ENCODE data around the gene SMURF1. TPM values are rescaled to one million over a fixed set of nuclear protein-coding genes. Genes with fewer than 3 reads are reported as not detected.

Gene SMURF1
- total and polyA plus RNA-seq, 2 of the 8 experiments (the other 6 are each of a cell fraction or from before 2014, with no cell fraction given) = 9.6 to 24.5 TPM

DNA sequence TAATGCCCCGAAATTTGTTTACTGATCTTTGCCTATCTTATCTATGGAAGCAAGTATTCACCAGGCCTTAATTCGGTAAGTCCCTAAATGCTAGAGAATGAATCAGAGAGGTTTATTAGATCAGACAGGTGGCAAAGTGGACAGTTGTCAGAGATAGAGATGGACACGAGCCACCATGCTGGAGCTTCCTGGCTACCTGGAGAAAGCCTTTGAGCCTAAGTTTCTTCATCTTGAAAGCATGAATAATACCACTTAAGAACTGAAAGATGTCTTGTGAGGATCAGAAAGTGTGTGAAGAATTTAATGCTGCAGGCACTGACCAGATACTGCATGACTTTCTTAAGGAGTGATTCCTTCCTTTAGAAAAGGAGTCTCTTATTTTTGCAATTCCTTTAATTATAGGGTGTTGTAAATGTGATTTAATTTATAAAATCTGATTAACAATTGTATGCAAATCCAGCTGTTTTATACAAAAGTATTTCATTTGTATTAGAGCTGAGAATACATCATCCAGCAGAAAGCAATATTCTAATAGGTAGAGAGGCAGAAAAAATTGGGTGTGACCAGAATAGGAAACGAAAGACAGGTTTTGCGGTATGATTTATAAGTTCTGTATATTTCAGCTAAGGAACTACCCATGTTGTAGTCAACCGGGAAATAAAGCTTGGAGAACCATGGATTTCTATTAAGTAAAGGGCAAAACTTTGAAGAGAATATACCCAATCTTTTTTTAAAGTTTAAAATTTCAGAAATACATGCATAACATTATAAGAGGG is 82.7 kb downstream of the SMURF1 start:
- Histone ChIP-seq H4K91ac (replicated peaks; ENCODE audit: insufficient read length, low read length) (no peak overlapping the region), H2BK12ac (ENCODE audit: low read depth, low read length) (no peak overlapping the region), H2BK20ac (ENCODE audit: low read length) (no peak overlapping the region), H3K4me1 (replicated peaks in 1 of 4; ENCODE audit: control insufficient read depth in 3 of 4, insufficient read depth in 4 of 4, low read length in 3 of 4) (no peaks in the 10 kb centered on the region), H3K79me1 (ENCODE audit: low read depth, low read length) (no peaks in the 10 kb centered on the region; the same call in 1 of the 2 replicates), H2BK5ac (ENCODE audit: low read depth, low read length) (no peak overlapping the region), H3K9me3 (ENCODE audit: insufficient read depth in 2 of 2, low read depth in 1 of 2, low read length in 1 of 2) (no peaks in the 10 kb centered on the region), H3K4ac (replicated peaks; ENCODE audit: insufficient read length, low read depth, low read length) (no peak overlapping the region), H3K36me3 (ENCODE audit: control insufficient read depth in 2 of 4, insufficient read depth in 4 of 4, low read length in 3 of 4) (peaks cover 0 to 9% (median 4%) of the 10 kb centered on the region in 4 experiments; a peak in 5 of 8 replicates), H4K5ac (ENCODE audit: insufficient read length, low read depth, low read length) (no peak overlapping the region), H3K18ac (ENCODE audit: extremely low read depth, low read length) (no peak overlapping the region), H3K23ac (ENCODE audit: insufficient read length) (no peak overlapping the region), H4K20me1 (replicated peaks in 1 of 2; ENCODE audit: control insufficient read depth in 1 of 2, insufficient read depth in 2 of 2, low read length in 2 of 2) (peaks cover 0 to 2% of the 10 kb centered on the region in 2 experiments), H3K56ac (replicated peaks; ENCODE audit: insufficient read length, low read depth, low read length) (no peak overlapping the region), H3K79me2 (ENCODE audit: control insufficient read depth in 1 of 2, insufficient read depth in 2 of 2, low read length in 2 of 2) (peaks cover 0 to 16% of the 10 kb centered on the region in 2 experiments; a peak in 1 of 4 replicates), H3K14ac (ENCODE audit: insufficient read length) (no peak overlapping the region), H3K23me2 (ENCODE audit: low read depth, low read length) (0 out of 2 replicates have a peak, but pooled peaks cover 2% of the 10 kb centered on the region), H3K4me2 (ENCODE audit: insufficient read depth in 1 of 2, low read depth in 2 of 2, low read length in 2 of 2) (no peak overlapping the region), H2BK120ac (replicated peaks; ENCODE audit: low read depth, low read length) (no peak overlapping the region), H3K27ac (ENCODE audit: low read depth, low read length) (no peak overlapping the region), H2AFZ (ENCODE audit: low read length) (no peak overlapping the region), H3K9ac (replicated peaks in 1 of 4; ENCODE audit: extremely low read depth in 1 of 4, low read depth in 3 of 4, low read length in 3 of 4) (no peak overlapping the region), H4K8ac (ENCODE audit: extremely low read depth, insufficient read depth, low read length) (no peak overlapping the region), H2AK5ac (ENCODE audit: low read depth, low read length) (no peak overlapping the region), H2BK15ac (ENCODE audit: low read length) (no peak overlapping the region), H3K27me3 (replicated peaks in 1 of 4; ENCODE audit: control insufficient read depth in 3 of 4, extremely low read depth in 1 of 4, insufficient read depth in 3 of 4, low read length in 3 of 4) (no peaks in the 10 kb centered on the region), H3K4me3 (ENCODE audit: extremely low read depth in 1 of 4, insufficient read depth in 2 of 4, low read depth in 3 of 4, low read length in 4 of 4) (no peak overlapping the region)
- ChIA-PET POLR2A (ENCODE audit: partially characterized antibody) (no interaction called here), CTCF (ENCODE audit: partially characterized antibody) (interaction anchor here (0.5 to 1.5 kb wide), 3 partner anchors 23 to 150 kb away, joined by 3 to 4 read pairs (median 3); no protein-coding TSS in a partner anchor)
- FAIRE-seq = no peak
- no peak for TF ChIP-seq BRCA1 (IDR thresholded peaks at IDR 0.05; ENCODE audit: low read depth, low read length)
- TF ChIP-seq, protein P1, sequence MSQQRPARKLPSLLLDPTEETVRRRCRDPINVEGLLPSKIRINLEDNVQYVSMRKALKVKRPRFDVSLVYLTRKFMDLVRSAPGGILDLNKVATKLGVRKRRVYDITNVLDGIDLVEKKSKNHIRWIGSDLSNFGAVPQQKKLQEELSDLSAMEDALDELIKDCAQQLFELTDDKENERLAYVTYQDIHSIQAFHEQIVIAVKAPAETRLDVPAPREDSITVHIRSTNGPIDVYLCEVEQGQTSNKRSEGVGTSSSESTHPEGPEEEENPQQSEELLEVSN (IDR thresholded peaks at IDR 0.05) = no peak
- TF ChIP-seq RAD21 (IDR thresholded peaks at IDR 0.05 in 1 of 2, conservative IDR thresholded peaks at IDR 0.05 in 1 of 2; ENCODE audit: low read depth in 2 of 2, low read length in 2 of 2) = no peak
- TF ChIP-seq POLR2A (IDR thresholded peaks at IDR 0.05; ENCODE audit: control extremely low read depth in 1 of 2, low read depth in 2 of 2, low read length in 2 of 2) = no peak
- DNase-seq (ENCODE audit: low read depth in 1 of 2, low spot score in 2 of 2) = no peak
- WGBS, 2 experiments (ENCODE audit: extremely low coverage in 1 of 2, insufficient coverage in 1 of 2, insufficient read length in 1 of 2, insufficient replicate concordance in 2 of 2, low coverage in 1 of 2, low lambda C conversion rate in 2 of 2, missing lambda C conversion rate in 1 of 2) = 96% methylated on average over 6 of the region's 6 CpGs; no CpG with 5 or more reads in 1 of the 2 experiments

All from H1 (cell line).